Naive B cell (primary cell): ENCODE data around the gene CILP2. TPM values are rescaled to one million over a fixed set of nuclear protein-coding genes. Genes with fewer than 3 reads are reported as not detected.

Experiments used
- ATAC-seq, 2 donors: fragments of 150-1000 bp; cut with Tn5 transposase; 2 replicates each; pipeline ENCODE4 v1.10.0; 2021; ENCODE audit warnings: low read depth in 2 of 2, mild to moderate bottlenecking in 2 of 2, moderate library complexity in 2 of 2
- DNase-seq: peaks from one replicate; pipeline ENCODE4 v3.0.0; 2022
- H3K27ac Mint-ChIP-seq, 6 donors: one replicate each; pipeline ENCODE4 v1.8.0; 2020 to 2022; ENCODE audit warnings: mild to moderate bottlenecking in 6 of 6, mixed read lengths in 6 of 6, moderate library complexity in 5 of 6, inconsistent platforms in 2 of 6
- H3K27me3 Mint-ChIP-seq, 3 donors: one replicate each; pipeline ENCODE4 v1.8.0; 2021 to 2022; ENCODE audit warnings: mixed read lengths in 3 of 3, mild to moderate bottlenecking in 1 of 3
- H3K36me3 Mint-ChIP-seq, 2 donors: one replicate each; pipeline ENCODE4 v1.8.0; 2020 to 2022; ENCODE audit warnings: mixed read lengths in 2 of 2, inconsistent platforms in 1 of 2, mild to moderate bottlenecking in 1 of 2
- H3K4me1 Mint-ChIP-seq, 3 donors: one replicate each; pipeline ENCODE4 v1.8.0; 2020 to 2022; ENCODE audit warnings: mixed read lengths in 3 of 3, inconsistent platforms in 1 of 3, mild to moderate bottlenecking in 1 of 3, moderate library complexity in 1 of 3
- H3K4me3 Mint-ChIP-seq, 8 donors: one replicate each; pipeline ENCODE4 v1.8.0; 2020 to 2022; ENCODE audit warnings: mild to moderate bottlenecking in 8 of 8, mixed read lengths in 8 of 8, moderate library complexity in 8 of 8, inconsistent platforms in 2 of 8
- H3K9me3 Mint-ChIP-seq, 7 donors: one replicate each; pipeline ENCODE4 v1.8.0; 2020 to 2022; ENCODE audit warnings: mixed read lengths in 7 of 7, mild to moderate bottlenecking in 5 of 7, inconsistent platforms in 2 of 7, moderate library complexity in 1 of 7
- polyA plus RNA-seq, 6 donors: library from polyadenylated mRNA; unstranded; fragments of 300-500 nt; fragmentation: Illumina TruSeq; gene quantifications; one replicate each; pipeline ENCODE4 v1.2.3, GENCODE V29; 2021; ENCODE audit warnings: low read depth in 6 of 6

The CILP2 gene
- polyA plus RNA-seq, 6 donors from 2014 or later, result 0.11 TPM; not detected in 5

DNA sequence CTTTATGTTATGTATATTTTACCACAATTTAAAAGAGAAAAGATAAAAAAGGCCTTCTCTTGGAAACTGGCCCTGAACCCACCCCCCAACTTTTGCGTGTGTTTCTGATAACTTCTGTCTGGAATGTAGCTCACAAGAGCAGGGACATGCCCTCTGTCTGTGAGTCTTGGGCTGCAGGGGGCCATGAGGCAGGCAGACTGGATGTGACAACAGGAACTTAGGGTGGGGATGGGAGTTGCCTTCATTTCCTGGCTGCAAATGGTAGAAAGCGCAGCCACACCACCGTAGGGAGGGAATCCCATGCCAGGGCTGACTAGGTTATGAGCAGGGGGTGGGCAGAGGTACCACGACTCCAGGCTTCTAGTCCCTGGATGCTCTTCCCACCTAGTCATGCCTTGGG, 21.9 kb downstream of the CILP2 start:
- H3K36me3 Mint-ChIP-seq, result no peaks in the 10 kb centered on the region
- H3K27me3 Mint-ChIP-seq, result no peaks in the 10 kb centered on the region
- ATAC-seq (no peak), DNase-seq (no peak)
- H3K27ac Mint-ChIP-seq, result no peak overlapping the region
- H3K4me1 Mint-ChIP-seq, result peaks cover 0 to 6% (median 0%) of the 10 kb centered on the region in 3 donors
- no peak overlapping the region for H3K4me3 Mint-ChIP-seq
- H3K9me3 Mint-ChIP-seq, result no peaks in the 10 kb centered on the region

DNA sequence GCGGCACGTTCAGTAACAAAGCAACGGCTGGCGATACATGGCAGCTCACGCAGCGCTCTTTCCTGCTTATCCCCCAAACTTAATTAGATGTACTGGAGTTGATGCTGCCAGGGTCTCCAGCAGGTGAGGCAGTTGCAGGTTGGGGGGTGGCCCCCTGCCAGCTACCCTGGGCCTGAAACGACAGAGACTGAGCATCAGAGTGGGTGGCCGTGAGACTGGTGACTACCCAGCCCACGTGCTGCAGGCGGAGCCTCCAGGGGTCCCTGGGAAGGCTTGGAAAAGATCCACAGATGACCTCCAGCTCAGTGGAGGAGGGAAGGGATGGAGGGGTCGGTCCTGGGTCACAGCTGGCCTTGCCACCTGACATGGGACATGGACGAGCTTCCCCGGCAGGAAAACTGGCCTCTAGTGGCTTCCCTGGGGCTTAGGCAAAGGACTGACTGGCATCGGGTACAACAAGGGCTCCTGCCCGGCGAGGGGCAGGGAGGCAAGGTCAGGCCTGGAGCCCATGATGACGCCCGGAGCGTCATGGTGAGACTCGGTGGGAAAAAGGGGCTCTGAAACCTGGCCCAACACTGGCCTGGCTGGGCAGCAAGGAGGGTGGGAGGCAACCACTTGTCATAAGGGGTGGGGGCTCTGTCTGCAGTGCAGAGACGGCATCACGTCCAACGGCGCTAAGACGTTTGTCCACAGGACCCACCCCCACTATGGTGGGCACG, 24.0 kb downstream of the CILP2 start:
- H3K27me3 Mint-ChIP-seq, result no peaks in the 10 kb centered on the region
- H3K9me3 Mint-ChIP-seq, result no peaks in the 10 kb centered on the region
- DNase-seq (no peak), ATAC-seq (no peak)
- H3K4me1 Mint-ChIP-seq, result peaks cover 0 to 6% (median 0%) of the 10 kb centered on the region in 3 donors
- H3K4me3 Mint-ChIP-seq, result no peak overlapping the region
- no peak overlapping the region for H3K27ac Mint-ChIP-seq
- H3K36me3 Mint-ChIP-seq, result no peaks in the 10 kb centered on the region

DNA sequence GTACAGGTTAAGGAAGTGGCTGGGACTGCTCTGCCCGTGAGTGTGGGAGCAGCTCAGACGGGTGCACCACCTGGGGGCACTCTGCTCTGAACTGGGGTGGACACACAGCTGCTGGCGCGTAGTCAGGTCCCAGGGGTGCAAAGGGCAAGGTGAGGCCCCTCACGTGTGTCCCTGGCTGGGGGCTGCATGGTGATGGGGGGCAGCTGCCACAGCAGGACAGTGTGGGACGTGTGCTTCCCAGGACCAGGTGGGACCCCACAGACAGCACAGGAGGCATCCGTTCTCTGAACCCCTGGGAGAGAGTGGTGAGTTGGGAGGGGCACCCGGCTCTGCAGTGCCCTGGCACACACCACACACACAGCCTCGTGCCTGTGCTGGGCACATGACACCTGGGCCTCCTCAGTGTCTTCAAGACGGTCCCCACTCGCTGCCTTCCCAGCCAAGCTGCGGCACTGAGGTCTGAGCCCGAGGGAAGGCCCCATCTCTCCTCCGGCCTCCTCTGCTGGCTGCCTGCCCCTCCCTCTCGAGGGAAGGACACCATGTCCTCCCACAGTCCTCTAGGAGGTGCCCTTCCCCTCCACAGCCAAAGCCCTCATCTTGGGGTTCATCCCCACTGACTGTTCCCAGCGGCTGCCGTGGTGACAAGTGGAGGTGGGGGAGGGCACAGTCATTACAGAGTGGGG, 24.7 kb downstream of the CILP2 start:
- DNase-seq, result no peak
- H3K27me3 Mint-ChIP-seq, result no peaks in the 10 kb centered on the region
- H3K36me3 Mint-ChIP-seq, result no peaks in the 10 kb centered on the region
- H3K27ac Mint-ChIP-seq, result no peak overlapping the region
- H3K9me3 Mint-ChIP-seq, result peaks cover 0 to 2% (median 0%) of the 10 kb centered on the region in 7 donors
- no peak for ATAC-seq
- H3K4me3 Mint-ChIP-seq, result no peak overlapping the region
- H3K4me1 Mint-ChIP-seq, result peaks cover 0 to 6% (median 0%) of the 10 kb centered on the region in 3 donors

DNA sequence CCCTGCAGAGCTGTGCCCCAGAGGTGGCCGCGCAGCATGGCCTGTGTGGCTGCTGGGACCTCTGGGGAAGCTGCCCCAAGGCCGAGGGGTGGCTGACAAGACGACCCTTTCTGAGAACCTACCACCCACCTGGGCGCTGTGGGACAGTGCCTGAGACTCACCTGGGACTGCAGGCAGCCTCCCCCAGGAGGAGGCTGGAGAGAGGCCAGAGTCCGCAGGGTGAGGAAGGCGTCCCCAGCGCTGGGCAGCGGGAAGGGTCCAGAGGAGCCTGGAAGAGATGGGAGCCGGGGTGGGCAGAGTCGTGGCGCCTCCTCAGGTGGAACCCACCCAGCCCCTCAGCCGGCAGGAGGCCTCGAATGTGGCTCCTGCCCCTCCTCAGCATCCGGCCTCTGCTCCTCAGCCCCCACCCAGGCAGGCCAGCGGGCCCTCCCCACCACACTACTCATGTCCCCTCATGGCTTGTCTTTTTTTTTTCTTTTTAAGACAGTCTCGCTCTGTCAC, 25.3 kb downstream of the CILP2 start:
- no peak overlapping the region for H3K27ac Mint-ChIP-seq
- no peaks in the 10 kb centered on the region for H3K36me3 Mint-ChIP-seq
- H3K27me3 Mint-ChIP-seq, result no peaks in the 10 kb centered on the region
- DNase-seq (no peak), ATAC-seq (no peak)
- H3K4me3 Mint-ChIP-seq, result no peak overlapping the region
- H3K4me1 Mint-ChIP-seq, result peaks cover 0 to 5% (median 0%) of the 10 kb centered on the region in 3 donors
- H3K9me3 Mint-ChIP-seq, result peaks cover 0 to 3% (median 0%) of the 10 kb centered on the region in 7 donors

DNA sequence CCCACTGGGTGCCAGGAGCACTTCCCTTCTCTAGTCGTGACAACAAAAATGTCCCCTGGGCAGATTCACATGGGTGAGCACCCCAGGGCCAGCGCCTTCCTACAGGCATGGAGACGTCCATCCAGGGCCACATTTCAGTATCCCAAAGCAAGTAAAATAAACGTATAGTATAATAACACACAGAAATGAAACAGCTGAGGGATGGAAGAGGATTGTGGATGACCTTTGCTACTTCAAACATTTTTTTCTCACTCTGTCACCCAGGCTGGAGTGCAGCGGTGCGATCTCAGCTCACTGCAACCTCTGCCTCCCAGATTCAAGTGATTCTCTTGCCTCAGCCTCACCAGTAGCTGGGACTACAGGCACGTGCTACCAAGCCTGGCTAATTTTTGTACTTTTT, 28.2 kb downstream of the CILP2 start:
- H3K9me3 Mint-ChIP-seq, result peaks cover 0 to 6% (median 0%) of the 10 kb centered on the region in 7 donors
- no peak overlapping the region for H3K4me3 Mint-ChIP-seq
- peak overlapping the region in 1 of 6 donors; percentile 47 for H3K27ac Mint-ChIP-seq
- no peaks in the 10 kb centered on the region for H3K27me3 Mint-ChIP-seq
- H3K4me1 Mint-ChIP-seq, result no peaks in the 10 kb centered on the region
- H3K36me3 Mint-ChIP-seq, result no peaks in the 10 kb centered on the region
- ATAC-seq (no peak), DNase-seq (no peak)

DNA sequence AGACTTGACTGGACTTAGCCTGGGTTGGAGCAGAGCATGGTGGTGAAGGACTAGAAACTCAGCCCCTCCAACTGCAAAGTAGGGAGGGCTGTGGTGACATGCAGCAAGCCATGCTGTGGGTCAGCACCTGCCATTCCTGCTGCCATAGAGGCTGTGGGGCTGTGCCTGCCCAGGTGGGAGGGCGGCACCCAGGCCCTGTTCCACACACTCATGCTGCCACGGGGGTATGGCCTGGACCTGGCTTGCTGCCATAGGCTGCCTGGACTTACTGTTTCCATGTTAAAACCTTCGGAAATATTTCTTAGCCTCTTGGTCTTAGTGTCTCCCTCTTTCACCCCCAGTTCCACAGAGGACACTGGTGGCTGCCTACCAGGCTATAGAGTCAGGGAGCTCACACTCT, 29.3 kb downstream of the CILP2 start:
- DNase-seq, result no peak
- ATAC-seq, result no peak
- no peak overlapping the region for H3K27ac Mint-ChIP-seq
- H3K4me1 Mint-ChIP-seq, result no peaks in the 10 kb centered on the region
- peaks cover 0 to 6% (median 0%) of the 10 kb centered on the region in 7 donors for H3K9me3 Mint-ChIP-seq
- H3K4me3 Mint-ChIP-seq, result no peak overlapping the region
- H3K36me3 Mint-ChIP-seq, result no peaks in the 10 kb centered on the region
- no peaks in the 10 kb centered on the region for H3K27me3 Mint-ChIP-seq

DNA sequence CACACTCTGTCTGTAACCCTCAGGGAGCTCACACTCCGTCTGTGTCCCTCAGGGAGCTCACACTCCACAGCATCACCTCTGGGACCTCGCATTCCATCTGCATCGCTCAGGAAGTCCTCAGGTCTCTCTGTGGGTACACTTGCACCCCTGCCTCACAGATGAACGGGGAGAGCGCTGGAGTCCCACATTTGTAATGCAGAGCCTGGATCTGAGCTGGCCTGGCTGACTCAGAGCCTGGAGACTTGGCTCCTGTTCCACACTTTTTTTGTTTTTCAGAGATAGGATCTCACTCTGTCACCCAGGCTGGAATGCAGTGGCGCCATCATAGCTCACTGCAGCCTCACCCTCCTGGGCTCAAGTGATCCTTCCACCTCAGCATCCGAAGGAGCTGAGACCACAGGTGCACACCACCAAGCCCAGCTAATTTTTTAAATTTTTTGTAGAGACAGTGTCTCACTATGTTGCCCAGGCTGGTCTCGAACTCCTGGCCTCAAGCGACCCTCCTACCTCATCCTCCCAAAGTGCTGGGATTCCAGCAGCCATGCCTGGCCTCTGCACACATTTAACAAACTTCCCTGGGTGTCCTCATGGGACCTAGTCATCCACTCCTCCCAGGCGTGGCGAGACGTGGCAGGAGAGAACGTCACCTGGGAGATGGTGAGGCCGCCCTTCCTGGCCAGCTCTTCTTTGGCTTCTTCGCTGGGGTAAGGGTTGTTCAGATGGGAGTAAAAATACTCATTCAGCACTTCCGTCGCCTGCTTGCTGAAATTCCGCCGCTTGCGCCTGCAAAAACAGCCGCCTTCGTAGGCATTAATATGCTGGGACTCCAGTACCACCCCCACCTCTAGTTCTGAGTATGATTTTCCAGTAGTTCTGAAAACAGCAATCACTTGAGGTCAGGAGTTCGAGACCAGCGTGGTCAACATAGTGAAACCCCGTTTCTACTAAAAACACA, 31.0 kb downstream of the CILP2 start:
- Mint-ChIP-seq H3K4me1 (no peaks in the 10 kb centered on the region), H3K36me3 (no peaks in the 10 kb centered on the region), H3K4me3 (peak overlapping the region in 1 of 8 donors; percentile 17), H3K9me3 (peaks cover 0 to 6% (median 0%) of the 10 kb centered on the region in 7 donors), H3K27me3 (no peaks in the 10 kb centered on the region), H3K27ac (no peak overlapping the region)
- DNase-seq (no peak), ATAC-seq (no peak)

DNA sequence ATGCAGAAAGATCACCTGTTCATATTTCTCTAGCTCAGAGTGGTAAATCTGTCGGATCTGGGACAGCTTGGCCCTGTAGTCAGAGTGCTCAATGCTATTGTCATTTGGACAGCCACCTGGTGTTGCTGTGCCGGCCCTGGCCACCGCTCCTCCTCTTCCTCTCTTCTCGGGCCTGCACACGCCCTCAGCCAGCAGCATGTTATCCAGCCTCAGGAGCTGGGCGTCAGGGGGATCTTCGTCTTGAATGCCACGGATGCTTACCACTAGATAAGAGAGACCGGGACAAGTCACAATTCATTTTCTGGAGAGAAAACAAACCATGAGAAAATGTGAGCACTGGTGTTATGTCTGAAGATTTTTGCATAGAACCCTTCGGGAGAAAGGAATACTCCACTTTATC, 32.5 kb downstream of the CILP2 start:
- Mint-ChIP-seq H3K27ac (peak overlapping the region in 1 of 6 donors; percentile 22), H3K4me3 (no peak overlapping the region), H3K27me3 (no peaks in the 10 kb centered on the region), H3K9me3 (peaks cover 0 to 6% (median 0%) of the 10 kb centered on the region in 7 donors), H3K36me3 (no peaks in the 10 kb centered on the region), H3K4me1 (peaks cover 0 to 3% (median 0%) of the 10 kb centered on the region in 3 donors)
- DNase-seq (no peak), ATAC-seq (no peak)

DNA sequence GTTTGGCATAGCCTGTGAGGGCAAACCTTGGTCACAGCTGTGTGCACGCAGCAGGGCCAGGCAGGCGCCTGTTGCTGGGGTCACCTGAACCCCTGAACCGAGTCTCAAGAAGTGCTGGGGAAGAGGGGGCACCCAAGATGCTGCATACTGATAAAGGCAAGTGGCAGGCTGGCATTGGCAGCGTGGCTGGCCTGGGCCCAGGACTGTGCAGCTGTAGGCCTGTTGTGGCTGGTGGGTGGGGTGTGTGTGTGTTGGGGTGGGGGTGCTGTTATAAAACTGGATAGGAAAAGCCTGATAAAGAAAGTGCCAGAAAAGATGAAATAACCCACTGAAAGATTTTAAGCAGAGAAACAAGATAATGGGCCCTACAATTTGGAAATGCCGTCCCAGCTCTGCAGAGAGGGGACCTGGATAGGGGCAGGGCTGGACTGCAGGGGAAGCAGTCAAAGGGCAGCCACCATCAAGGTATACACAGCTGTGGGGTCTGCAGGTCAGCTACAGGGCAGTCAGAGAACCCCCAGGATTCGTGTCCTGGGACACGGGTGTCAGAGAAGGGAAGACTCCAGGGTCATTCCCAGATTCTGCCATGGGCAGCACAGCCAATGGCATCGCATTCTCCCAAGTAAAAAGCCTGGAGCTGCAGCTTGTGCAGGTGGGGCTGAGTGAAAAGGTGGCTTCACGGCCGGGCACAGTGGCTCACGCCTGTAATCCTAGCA, 33.2 kb downstream of the CILP2 start:
- Mint-ChIP-seq H3K27me3 (no peaks in the 10 kb centered on the region), H3K9me3 (peaks cover 0 to 6% (median 0%) of the 10 kb centered on the region in 7 donors), H3K27ac (no peak overlapping the region), H3K4me3 (no peak overlapping the region), H3K36me3 (no peaks in the 10 kb centered on the region), H3K4me1 (peaks cover 0 to 4% (median 0%) of the 10 kb centered on the region in 3 donors)
- no peak for DNase-seq
- no peak for ATAC-seq

DNA sequence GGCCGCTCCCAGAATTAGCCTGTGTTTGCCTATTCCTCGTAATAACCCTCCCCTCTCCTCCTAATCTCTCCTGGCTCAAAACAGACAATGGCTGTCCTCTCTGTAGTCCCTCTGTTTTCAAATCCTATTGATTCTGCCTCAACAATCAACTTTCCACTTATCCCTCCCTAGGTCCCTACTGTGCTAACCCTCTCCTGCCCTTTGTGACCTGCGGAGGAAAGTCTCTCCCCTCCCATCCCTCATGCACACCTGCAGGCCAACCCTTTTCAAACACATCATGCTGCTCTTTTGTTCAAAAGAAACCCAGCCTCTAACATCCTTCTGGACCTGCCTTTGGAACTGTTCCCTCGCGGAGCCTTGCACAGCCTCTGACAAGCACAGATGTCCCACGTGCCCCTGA, 37.3 kb downstream of the CILP2 start:
- H3K36me3 Mint-ChIP-seq, result no peaks in the 10 kb centered on the region
- H3K27ac Mint-ChIP-seq, result no peak overlapping the region
- H3K27me3 Mint-ChIP-seq, result no peaks in the 10 kb centered on the region
- DNase-seq, result no peak
- peaks cover 0 to 4% (median 0%) of the 10 kb centered on the region in 3 donors for H3K4me1 Mint-ChIP-seq
- H3K9me3 Mint-ChIP-seq, result peaks cover 0 to 2% (median 0%) of the 10 kb centered on the region in 7 donors
- H3K4me3 Mint-ChIP-seq, result no peak overlapping the region
- ATAC-seq, result no peak

DNA sequence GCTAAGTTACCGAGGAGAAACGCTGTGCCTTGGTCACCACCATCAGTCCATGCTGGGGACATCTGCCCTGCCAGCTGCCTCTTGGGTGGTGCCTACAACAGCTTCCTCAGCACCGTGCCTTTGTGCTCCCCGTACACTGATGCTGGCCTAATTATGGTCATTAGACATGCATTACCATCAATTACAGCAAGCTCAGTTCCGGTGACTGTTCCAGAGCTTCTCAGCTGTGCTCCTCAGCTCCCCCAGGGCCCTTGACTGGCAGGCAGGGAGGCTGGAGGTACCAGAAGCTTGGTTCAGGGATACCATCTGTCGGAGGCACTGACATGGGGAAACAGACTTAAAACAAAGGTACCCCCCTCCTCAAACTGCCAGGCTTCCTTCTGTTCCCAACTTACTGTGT, 40.2 kb downstream of the CILP2 start:
- Mint-ChIP-seq H3K9me3 (peaks cover 0 to 2% (median 0%) of the 10 kb centered on the region in 7 donors), H3K27ac (no peak overlapping the region), H3K4me1 (peaks cover 0 to 4% (median 0%) of the 10 kb centered on the region in 3 donors), H3K27me3 (no peaks in the 10 kb centered on the region), H3K4me3 (no peak overlapping the region), H3K36me3 (no peaks in the 10 kb centered on the region)
- no peak for DNase-seq
- no peak for ATAC-seq

DNA sequence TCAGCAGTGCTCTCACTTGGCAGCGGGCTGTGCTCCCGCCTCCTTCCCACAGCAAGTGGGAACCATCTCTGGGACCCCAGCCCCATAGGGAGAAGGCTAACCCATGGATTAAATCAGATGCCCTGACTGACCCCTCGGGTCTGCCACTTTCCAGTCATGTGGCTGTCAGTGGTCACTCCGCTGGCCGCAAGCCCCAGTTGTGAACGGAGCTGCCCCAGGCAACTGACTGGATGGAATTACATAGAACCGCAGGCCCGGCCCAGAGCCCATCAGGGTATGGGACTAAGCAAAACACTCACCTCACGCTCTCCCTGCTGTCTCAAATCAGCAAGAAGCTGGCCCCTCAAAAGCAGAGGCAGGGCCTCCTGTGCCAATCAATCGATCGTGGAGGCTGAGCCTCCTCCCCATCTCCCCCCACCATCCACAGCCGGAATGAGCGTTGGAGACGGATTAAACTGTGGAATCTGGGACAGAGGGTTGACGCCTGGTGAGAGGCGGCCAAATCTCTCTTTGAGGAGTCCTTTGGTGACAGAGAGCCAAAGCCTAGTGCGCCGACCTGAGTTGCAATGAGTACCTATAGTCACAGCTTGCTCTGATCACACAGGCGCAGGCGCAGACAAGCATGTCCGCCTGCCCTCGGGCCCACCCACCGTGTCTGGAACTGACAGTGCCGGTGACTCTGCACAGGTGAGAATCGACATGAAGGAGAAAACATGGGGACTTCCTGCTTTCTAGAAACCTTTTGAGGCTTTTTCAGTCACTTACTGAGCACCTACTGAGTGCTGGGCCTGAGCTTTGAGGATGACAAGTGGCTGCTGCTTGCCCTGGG, 41.7 kb downstream of the CILP2 start:
- peaks cover 0 to 4% (median 0%) of the 10 kb centered on the region in 3 donors for H3K4me1 Mint-ChIP-seq
- no peak overlapping the region for H3K4me3 Mint-ChIP-seq
- H3K9me3 Mint-ChIP-seq, result peaks cover 0 to 2% (median 0%) of the 10 kb centered on the region in 7 donors
- H3K36me3 Mint-ChIP-seq, result no peaks in the 10 kb centered on the region
- H3K27me3 Mint-ChIP-seq, result no peaks in the 10 kb centered on the region
- DNase-seq (no peak), ATAC-seq (no peak)
- peak overlapping the region in 1 of 6 donors; percentile 52 for H3K27ac Mint-ChIP-seq
